ENCODE data around the gene ANTXR1. TPM values are rescaled to one million over a fixed set of nuclear protein-coding genes. Genes with fewer than 3 reads are reported as not detected.

ANTXR1 gene
- total RNA-seq: not detected in 2 replicates

- Mint-ChIP-seq H3K27me3 (ENCODE audit: insufficient read depth) (peaks cover 63% of the 10 kb centered on the region), H3K36me3 (ENCODE audit: low read depth) (no peaks in the 10 kb centered on the region), H3K27ac (peak within 1 kb of the TSS; percentile 7), H3K4me3 (peak within 1 kb of the TSS; percentile 81), H3K9me3 (no peaks in the 10 kb centered on the region), H3K4me1 (ENCODE audit: low read depth) (peaks cover 13% of the 10 kb centered on the region)
- intact Hi-C loops (cut with micrococcal nuclease): loop anchor here (1.0 to 5.0 kb wide), 2 partner anchors 36 to 71 kb away; no protein-coding TSS in a partner anchor
- no peak for DNase-seq (ENCODE audit: low spot score)
These were observed at the start of gene ANTXR1 for GRCh38 chr2:69013142-69013839. Gene ANTXR1, plus strand, starts transcription at chr2:69013179. Its CDS starts 321 bp downstream, at chr2:69013500.

- Mint-ChIP-seq H3K27ac (no peak overlapping the region), H3K4me1 (ENCODE audit: low read depth) (no peaks in the 10 kb centered on the region), H3K9me3 (no peaks in the 10 kb centered on the region), H3K36me3 (ENCODE audit: low read depth) (no peaks in the 10 kb centered on the region), H3K27me3 (ENCODE audit: insufficient read depth) (peaks cover 32% of the 10 kb centered on the region), H3K4me3 (no peak overlapping the region)
- no peak for DNase-seq (ENCODE audit: low spot score)
- intact Hi-C loops (cut with micrococcal nuclease): no loop called here
These were observed 48.7 kb upstream of the ANTXR1 start for GRCh38 chr2:68964282-68964681.

- no peak overlapping the region for H3K4me3 Mint-ChIP-seq
- no peaks in the 10 kb centered on the region for H3K36me3 Mint-ChIP-seq (ENCODE audit: low read depth)
- H3K27me3 Mint-ChIP-seq (ENCODE audit: insufficient read depth): peaks cover 23% of the 10 kb centered on the region
- H3K4me1 Mint-ChIP-seq (ENCODE audit: low read depth): no peaks in the 10 kb centered on the region
- intact Hi-C loops (cut with micrococcal nuclease): no loop called here
- H3K27ac Mint-ChIP-seq: no peak overlapping the region
- no peaks in the 10 kb centered on the region for H3K9me3 Mint-ChIP-seq
- DNase-seq (ENCODE audit: low spot score): no peak
These were observed 44.8 kb upstream of the ANTXR1 start for GRCh38 chr2:68968221-68968620.

- no peaks in the 10 kb centered on the region for H3K9me3 Mint-ChIP-seq
- intact Hi-C loops (cut with micrococcal nuclease): no loop called here
- no peak for DNase-seq (ENCODE audit: low spot score)
- H3K4me1 Mint-ChIP-seq (ENCODE audit: low read depth): no peaks in the 10 kb centered on the region
- H3K36me3 Mint-ChIP-seq (ENCODE audit: low read depth): no peaks in the 10 kb centered on the region
- no peak overlapping the region for H3K27ac Mint-ChIP-seq
- peaks cover 18% of the 10 kb centered on the region for H3K27me3 Mint-ChIP-seq (ENCODE audit: insufficient read depth)
- no peak overlapping the region for H3K4me3 Mint-ChIP-seq
These were observed 43.1 kb upstream of the ANTXR1 start for GRCh38 chr2:68969736-68970490.

- no peak overlapping the region for H3K4me3 Mint-ChIP-seq
- no peak overlapping the region for H3K27ac Mint-ChIP-seq
- intact Hi-C loops (cut with micrococcal nuclease): no loop called here
- no peaks in the 10 kb centered on the region for H3K4me1 Mint-ChIP-seq (ENCODE audit: low read depth)
- peaks cover 18% of the 10 kb centered on the region for H3K27me3 Mint-ChIP-seq (ENCODE audit: insufficient read depth)
- no peaks in the 10 kb centered on the region for H3K9me3 Mint-ChIP-seq
- no peak for DNase-seq (ENCODE audit: low spot score)
- H3K36me3 Mint-ChIP-seq (ENCODE audit: low read depth): no peaks in the 10 kb centered on the region
These were observed 42.3 kb upstream of the ANTXR1 start for GRCh38 chr2:68970566-68971265.

- no peaks in the 10 kb centered on the region for H3K4me1 Mint-ChIP-seq (ENCODE audit: low read depth)
- no peaks in the 10 kb centered on the region for H3K36me3 Mint-ChIP-seq (ENCODE audit: low read depth)
- H3K27me3 Mint-ChIP-seq (ENCODE audit: insufficient read depth): peaks cover 16% of the 10 kb centered on the region
- intact Hi-C loops (cut with micrococcal nuclease): no loop called here
- no peak overlapping the region for H3K27ac Mint-ChIP-seq
- H3K9me3 Mint-ChIP-seq: no peaks in the 10 kb centered on the region
- no peak for DNase-seq (ENCODE audit: low spot score)
- no peak overlapping the region for H3K4me3 Mint-ChIP-seq
These were observed 41.3 kb upstream of the ANTXR1 start for GRCh38 chr2:68971591-68972231.

GRCh38 chr2:68974251-68974650, 38.7 kb upstream of the ANTXR1 start, which contains the start of gene GKN1:
Gene GKN1, plus strand, starts transcription at chr2:68974636. Its CDS starts 42 bp downstream, at chr2:68974678.
- no peak within 1 kb of the TSS for H3K4me3 Mint-ChIP-seq
- no peak within 1 kb of the TSS for H3K27ac Mint-ChIP-seq
- intact Hi-C loops (cut with micrococcal nuclease): no loop called here
- H3K9me3 Mint-ChIP-seq: no peaks in the 10 kb centered on the region
- peaks cover 20% of the 10 kb centered on the region for H3K27me3 Mint-ChIP-seq (ENCODE audit: insufficient read depth)
- no peaks in the 10 kb centered on the region for H3K4me1 Mint-ChIP-seq (ENCODE audit: low read depth)
- H3K36me3 Mint-ChIP-seq (ENCODE audit: low read depth): no peaks in the 10 kb centered on the region
- DNase-seq (ENCODE audit: low spot score): no peak

GRCh38 chr2:68974946-68975665, 37.9 kb upstream of the ANTXR1 start:
- no peak for DNase-seq (ENCODE audit: low spot score)
- Mint-ChIP-seq H3K9me3 (no peaks in the 10 kb centered on the region), H3K27me3 (ENCODE audit: insufficient read depth) (peaks cover 27% of the 10 kb centered on the region), H3K4me3 (no peak overlapping the region), H3K27ac (no peak overlapping the region), H3K4me1 (ENCODE audit: low read depth) (no peaks in the 10 kb centered on the region), H3K36me3 (ENCODE audit: low read depth) (no peaks in the 10 kb centered on the region)
- intact Hi-C loops (cut with micrococcal nuclease): no loop called here

- no peak for DNase-seq (ENCODE audit: low spot score)
- intact Hi-C loops (cut with micrococcal nuclease): no loop called here
- H3K9me3 Mint-ChIP-seq: no peaks in the 10 kb centered on the region
- peaks cover 30% of the 10 kb centered on the region for H3K27me3 Mint-ChIP-seq (ENCODE audit: insufficient read depth)
- H3K36me3 Mint-ChIP-seq (ENCODE audit: low read depth): no peaks in the 10 kb centered on the region
- no peak overlapping the region for H3K27ac Mint-ChIP-seq
- H3K4me3 Mint-ChIP-seq: no peak overlapping the region
- no peaks in the 10 kb centered on the region for H3K4me1 Mint-ChIP-seq (ENCODE audit: low read depth)
These were observed 37.1 kb upstream of the ANTXR1 start for GRCh38 chr2:68975844-68976243.

GRCh38 chr2:68977453-68977852, 35.5 kb upstream of the ANTXR1 start:
- H3K4me1 Mint-ChIP-seq (ENCODE audit: low read depth): no peaks in the 10 kb centered on the region

GRCh38 chr2:68978098-68978497, 34.9 kb upstream of the ANTXR1 start:
- Mint-ChIP-seq H3K4me3 (no peak overlapping the region), H3K27me3 (ENCODE audit: insufficient read depth) (peaks cover 36% of the 10 kb centered on the region), H3K27ac (no peak overlapping the region), H3K9me3 (no peaks in the 10 kb centered on the region), H3K36me3 (ENCODE audit: low read depth) (no peaks in the 10 kb centered on the region), H3K4me1 (ENCODE audit: low read depth) (no peaks in the 10 kb centered on the region)
- intact Hi-C loops (cut with micrococcal nuclease): no loop called here
- no peak for DNase-seq (ENCODE audit: low spot score)

More at GRCh38 chr2:68977453-68977852, 35.5 kb upstream of the ANTXR1 start:
- no peaks in the 10 kb centered on the region for H3K9me3 Mint-ChIP-seq
- H3K27ac Mint-ChIP-seq: no peak overlapping the region
- DNase-seq (ENCODE audit: low spot score): no peak
- intact Hi-C loops (cut with micrococcal nuclease): no loop called here
- no peaks in the 10 kb centered on the region for H3K36me3 Mint-ChIP-seq (ENCODE audit: low read depth)
- peaks cover 36% of the 10 kb centered on the region for H3K27me3 Mint-ChIP-seq (ENCODE audit: insufficient read depth)
- no peak overlapping the region for H3K4me3 Mint-ChIP-seq

- intact Hi-C loops (cut with micrococcal nuclease): no loop called here
- peaks cover 33% of the 10 kb centered on the region for H3K27me3 Mint-ChIP-seq (ENCODE audit: insufficient read depth)
- no peak overlapping the region for H3K27ac Mint-ChIP-seq
- H3K4me3 Mint-ChIP-seq: no peak overlapping the region
- H3K36me3 Mint-ChIP-seq (ENCODE audit: low read depth): no peaks in the 10 kb centered on the region
- no peaks in the 10 kb centered on the region for H3K9me3 Mint-ChIP-seq
- no peak for DNase-seq (ENCODE audit: low spot score)
- no peaks in the 10 kb centered on the region for H3K4me1 Mint-ChIP-seq (ENCODE audit: low read depth)
These were observed 32.0 kb upstream of the ANTXR1 start for GRCh38 chr2:68980956-68981355.

Measured in activated T-helper 1 cell treated with anti-CD3 and anti-CD28 coated beads, Interleukin-12 subunit alpha, Interleukin-12 subunit beta, Interleukin-2, Interleukin-4 antibody, amounts not matched to agents 30 ng/mL and 10 ng/mL and 1 ng/mL, durations not matched to agents 14 hours and 24 hours and 36 hours (primary cell).